K562 (cell line): Measurements from ENCODE around the gene NFATC3. TPM values are rescaled to one million over a fixed set of nuclear protein-coding genes. Genes with fewer than 3 reads are reported as not detected.
A peak's percentile ranks its signal among the peaks of the same experiment; 100 is the strongest.

Experiments
- ATF7 ChIP-seq: fragments of 450-650 bp; IDR thresholded peaks from 2 replicates; pipeline ENCODE4 v1.7.1; 2014; ENCODE audit warnings: mild to moderate bottlenecking, moderate library complexity
- CC2D1A ChIP-seq: fragments of 450-650 bp; IDR thresholded peaks from 2 replicates; pipeline ENCODE4 v1.6.1; 2017; ENCODE audit warnings: mild to moderate bottlenecking
- CLOCK ChIP-seq: fragments of 250-450 bp; sonication (Bioruptor Pico); IDR thresholded peaks from 2 replicates; pipeline ENCODE4 v1.4.0; 2020; ENCODE audit warnings: mild to moderate bottlenecking, moderate library complexity, borderline replicate concordance
- FOXA1 ChIP-seq: fragments of 450-650 bp; IDR thresholded peaks from 2 replicates; pipeline ENCODE4 v1.6.1; 2016; ENCODE audit warnings: mild to moderate bottlenecking, borderline replicate concordance
- GTF3C2 ChIP-seq: IDR thresholded peaks from 3 replicates; pipeline ENCODE4 v1.6.1; 2011; ENCODE audit warnings: borderline replicate concordance, mild to moderate bottlenecking, moderate library complexity; ENCODE audit not compliant: insufficient read length; ENCODE audit errors: extremely low read depth
- SMC3 ChIP-seq: conservative IDR thresholded peaks from 2 replicates; pipeline ENCODE4 v1.6.1; 2011; ENCODE audit warnings: low read depth, low read length, improper control_type of control experiment; ENCODE audit not compliant: insufficient read depth
- TAF15 ChIP-seq: fragments of 200-400 bp; formaldehyde crosslinking; IDR thresholded peaks from 2 replicates; pipeline ENCODE4 v1.6.1; 2017; ENCODE audit warnings: mild to moderate bottlenecking, low read depth, low read length, moderate library complexity
- U2AF1 ChIP-seq: fragments of 200-400 bp; formaldehyde crosslinking; optimal IDR thresholded peaks from 2 replicates; pipeline ENCODE3; 2017; ENCODE audit warnings: mild to moderate bottlenecking, low read depth, low read length, moderate library complexity
- ZNF316 ChIP-seq: fragments of 450-650 bp; IDR thresholded peaks from 2 replicates; pipeline ENCODE4 v1.6.1; 2016
- polyA plus RNA-seq, 8 experiments: library from polyadenylated mRNA; depleted of rRNA in 4 of 8; stranded (reverse) in 5 of 8; unstranded in 3 of 8; fragments of >200 nt; fragmentation: Nextera tagmentation in 2 of 8; fragmentation: Illumina TruSeq in 1 of 8; extraction: Ambion mirVana in 2 of 8; extraction: Trizol in 1 of 8; gene quantifications; 2 replicates each; pipeline versions ENCODE4 v1.2.1 to v1.2.3, GENCODE V29; 2011 to 2014; ENCODE audit warnings: inconsistent platforms in 1 of 8, missing spikeins in 1 of 8
- total RNA-seq, 7 experiments: library from RNA; depleted of rRNA in 6 of 7; stranded (reverse); fragments of >200 nt in 6 of 7; fragmentation: Illumina TruSeq in 2 of 7; extraction: Trizol in 2 of 7; gene quantifications; 2 replicates each; pipeline versions ENCODE4 v1.2.1 to v1.2.3, GENCODE V29; 2011 to 2021; ENCODE audit warnings: low replicate concordance in 1 of 7
- TF ChIP-seq, protein P1 (sequence below): fragments of 250-450 bp; sonication (Bioruptor Pico); IDR thresholded peaks from 2 replicates; pipeline ENCODE4 v1.9.0; 2021; ENCODE audit warnings: mild to moderate bottlenecking, inconsistent platforms
- TF ChIP-seq, protein P2 (sequence below): fragments of 450-650 bp; formaldehyde crosslinking; IDR thresholded peaks from 2 replicates; pipeline ENCODE4 v1.4.0; 2020; ENCODE audit warnings: mild to moderate bottlenecking, moderate library complexity
- TF ChIP-seq, protein P3 (sequence below): fragments of 450-650 bp; formaldehyde crosslinking; IDR thresholded peaks from 2 replicates; pipeline ENCODE4 v1.4.0; 2020; ENCODE audit warnings: mild to moderate bottlenecking, moderate library complexity
- TF ChIP-seq, protein P4 (sequence below), 2 experiments: IDR thresholded peaks; 2 replicates each; pipeline ENCODE4 v1.6.1; 2011; ENCODE audit warnings: borderline replicate concordance in 1 of 2, control low read depth in 1 of 2, low read depth in 1 of 2, low read length in 1 of 2, mild to moderate bottlenecking in 1 of 2, mixed read lengths in 1 of 2, moderate library complexity in 1 of 2; ENCODE audit not compliant: insufficient read depth in 1 of 2, insufficient read length in 1 of 2, poor library complexity in 1 of 2, severe bottlenecking in 1 of 2; ENCODE audit errors: extremely low read depth in 1 of 2

The NFATC3 gene
- total and polyA plus RNA-seq, 9 of the 15 experiments (the other 6 are each of a cell fraction or from before 2014, with no cell fraction given), result 15.7 to 98.4 (median 59.4) TPM

DNA sequence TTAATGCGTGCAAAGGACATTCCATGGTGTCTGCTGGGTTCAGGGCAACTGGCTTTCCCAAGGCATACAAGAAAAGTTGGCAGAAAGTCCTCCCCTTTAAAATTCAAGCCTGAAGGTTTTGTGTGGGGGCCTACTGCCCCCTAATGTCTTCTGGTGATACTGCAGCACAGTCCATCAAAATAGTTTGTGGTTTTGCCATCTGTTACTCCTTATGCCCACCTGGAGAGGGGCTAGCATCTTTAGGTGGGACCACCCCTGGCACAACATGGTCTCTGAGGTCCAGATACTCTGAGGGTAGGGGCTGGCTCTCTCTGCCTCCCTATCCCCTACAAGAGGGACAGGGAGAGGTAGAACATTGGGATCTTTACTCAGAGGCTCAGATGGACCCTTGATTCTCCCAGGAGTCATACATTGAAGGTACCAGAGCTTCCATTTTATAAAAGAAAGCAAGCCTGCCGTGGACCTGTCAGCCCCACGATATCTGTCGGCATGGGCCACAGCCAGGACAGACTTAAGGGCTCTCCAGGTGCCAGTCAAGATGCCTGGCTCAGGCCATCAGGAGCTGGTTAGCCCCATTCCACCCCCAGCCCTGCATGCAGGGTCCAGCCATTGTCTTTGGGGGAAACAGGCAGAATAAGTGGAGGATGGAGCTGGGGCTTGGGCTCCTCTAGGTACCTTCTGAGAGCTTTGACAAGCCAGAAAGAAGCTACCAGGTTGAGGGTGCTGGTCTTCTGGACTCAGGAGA, 144.4 kb downstream of the NFATC3 start (continued):
- TF ChIP-seq, protein P1, sequence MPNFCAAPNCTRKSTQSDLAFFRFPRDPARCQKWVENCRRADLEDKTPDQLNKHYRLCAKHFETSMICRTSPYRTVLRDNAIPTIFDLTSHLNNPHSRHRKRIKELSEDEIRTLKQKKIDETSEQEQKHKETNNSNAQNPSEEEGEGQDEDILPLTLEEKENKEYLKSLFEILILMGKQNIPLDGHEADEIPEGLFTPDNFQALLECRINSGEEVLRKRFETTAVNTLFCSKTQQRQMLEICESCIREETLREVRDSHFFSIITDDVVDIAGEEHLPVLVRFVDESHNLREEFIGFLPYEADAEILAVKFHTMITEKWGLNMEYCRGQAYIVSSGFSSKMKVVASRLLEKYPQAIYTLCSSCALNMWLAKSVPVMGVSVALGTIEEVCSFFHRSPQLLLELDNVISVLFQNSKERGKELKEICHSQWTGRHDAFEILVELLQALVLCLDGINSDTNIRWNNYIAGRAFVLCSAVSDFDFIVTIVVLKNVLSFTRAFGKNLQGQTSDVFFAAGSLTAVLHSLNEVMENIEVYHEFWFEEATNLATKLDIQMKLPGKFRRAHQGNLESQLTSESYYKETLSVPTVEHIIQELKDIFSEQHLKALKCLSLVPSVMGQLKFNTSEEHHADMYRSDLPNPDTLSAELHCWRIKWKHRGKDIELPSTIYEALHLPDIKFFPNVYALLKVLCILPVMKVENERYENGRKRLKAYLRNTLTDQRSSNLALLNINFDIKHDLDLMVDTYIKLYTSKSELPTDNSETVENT (CRISPR knock-in tag), result no peak
- TF ChIP-seq, protein P2, sequence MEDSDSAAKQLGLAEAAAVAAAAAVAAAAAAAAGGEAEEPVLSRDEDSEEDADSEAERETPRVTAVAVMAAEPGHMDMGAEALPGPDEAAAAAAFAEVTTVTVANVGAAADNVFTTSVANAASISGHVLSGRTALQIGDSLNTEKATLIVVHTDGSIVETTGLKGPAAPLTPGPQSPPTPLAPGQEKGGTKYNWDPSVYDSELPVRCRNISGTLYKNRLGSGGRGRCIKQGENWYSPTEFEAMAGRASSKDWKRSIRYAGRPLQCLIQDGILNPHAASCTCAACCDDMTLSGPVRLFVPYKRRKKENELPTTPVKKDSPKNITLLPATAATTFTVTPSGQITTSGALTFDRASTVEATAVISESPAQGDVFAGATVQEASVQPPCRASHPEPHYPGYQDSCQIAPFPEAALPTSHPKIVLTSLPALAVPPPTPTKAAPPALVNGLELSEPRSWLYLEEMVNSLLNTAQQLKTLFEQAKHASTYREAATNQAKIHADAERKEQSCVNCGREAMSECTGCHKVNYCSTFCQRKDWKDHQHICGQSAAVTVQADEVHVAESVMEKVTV, result peak; percentile 55; the same call in 1 of the 2 replicates
- no peak for TF ChIP-seq TAF15
- no peak for TF ChIP-seq ATF7
- peak; percentile 67 for TF ChIP-seq SMC3
- TF ChIP-seq FOXA1, result no peak
- TF ChIP-seq, protein P3, sequence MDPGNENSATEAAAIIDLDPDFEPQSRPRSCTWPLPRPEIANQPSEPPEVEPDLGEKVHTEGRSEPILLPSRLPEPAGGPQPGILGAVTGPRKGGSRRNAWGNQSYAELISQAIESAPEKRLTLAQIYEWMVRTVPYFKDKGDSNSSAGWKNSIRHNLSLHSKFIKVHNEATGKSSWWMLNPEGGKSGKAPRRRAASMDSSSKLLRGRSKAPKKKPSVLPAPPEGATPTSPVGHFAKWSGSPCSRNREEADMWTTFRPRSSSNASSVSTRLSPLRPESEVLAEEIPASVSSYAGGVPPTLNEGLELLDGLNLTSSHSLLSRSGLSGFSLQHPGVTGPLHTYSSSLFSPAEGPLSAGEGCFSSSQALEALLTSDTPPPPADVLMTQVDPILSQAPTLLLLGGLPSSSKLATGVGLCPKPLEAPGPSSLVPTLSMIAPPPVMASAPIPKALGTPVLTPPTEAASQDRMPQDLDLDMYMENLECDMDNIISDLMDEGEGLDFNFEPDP (CRISPR knock-in tag), result no peak
- TF ChIP-seq, protein P4, sequence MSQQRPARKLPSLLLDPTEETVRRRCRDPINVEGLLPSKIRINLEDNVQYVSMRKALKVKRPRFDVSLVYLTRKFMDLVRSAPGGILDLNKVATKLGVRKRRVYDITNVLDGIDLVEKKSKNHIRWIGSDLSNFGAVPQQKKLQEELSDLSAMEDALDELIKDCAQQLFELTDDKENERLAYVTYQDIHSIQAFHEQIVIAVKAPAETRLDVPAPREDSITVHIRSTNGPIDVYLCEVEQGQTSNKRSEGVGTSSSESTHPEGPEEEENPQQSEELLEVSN (IDR thresholded peaks at IDR 0.05; ENCODE audit: borderline replicate concordance in 1 of 2, extremely low read depth in 1 of 2, insufficient read depth in 1 of 2, insufficient read length in 1 of 2, low read depth in 1 of 2, low read length in 1 of 2, poor library complexity in 1 of 2, severe bottlenecking in 1 of 2), result no peak
- TF ChIP-seq CC2D1A, result peak; percentile 27; the same call in 1 of the 2 replicates
- TF ChIP-seq ZNF316, result no peak
- no peak for TF ChIP-seq GTF3C2
- no peak for TF ChIP-seq CLOCK (CRISPR knock-in tag)
- TF ChIP-seq U2AF1, result no peak
